ENCODE measurements around the gene CDH13. TPM values are rescaled to one million over a fixed set of nuclear protein-coding genes. Genes with fewer than 3 reads are reported as not detected.

Gene CDH13
- polyA plus RNA-seq, 10 donors = 32.5 to 56.9 (median 47.0) TPM

GRCh38 chr16:82736224-82736623 lies 109.5 kb downstream of the CDH13 start:
- no peak for DNase-seq

GRCh38 chr16:82738699-82739098 lies 111.9 kb downstream of the CDH13 start:
- DNase-seq = no peak

- no peak for DNase-seq
Measured at GRCh38 chr16:82741073-82741615, 114.4 kb downstream of the CDH13 start.

GRCh38 chr16:82744958-82745357 lies 118.2 kb downstream of the CDH13 start:
- DNase-seq = no peak

GRCh38 chr16:82748026-82748425 lies 121.3 kb downstream of the CDH13 start:
- peak; percentile 25 to 56 (median 42) for DNase-seq

- no peak for DNase-seq
Measured at GRCh38 chr16:82750068-82750467, 123.3 kb downstream of the CDH13 start.

- DNase-seq = no peak
Measured at GRCh38 chr16:82751020-82751419, 124.3 kb downstream of the CDH13 start.

- DNase-seq = no peak
Measured at GRCh38 chr16:82752172-82752571, 125.4 kb downstream of the CDH13 start.

GRCh38 chr16:82753821-82754220 lies 127.1 kb downstream of the CDH13 start:
- DNase-seq = no peak

GRCh38 chr16:82754716-82755513 lies 128.1 kb downstream of the CDH13 start:
- DNase-seq = no peak

GRCh38 chr16:82755570-82756282 lies 129.0 kb downstream of the CDH13 start:
- no peak for DNase-seq

GRCh38 chr16:82756283-82756599 lies 129.5 kb downstream of the CDH13 start:
- no peak for DNase-seq

GRCh38 chr16:82758406-82758805 lies 131.6 kb downstream of the CDH13 start:
- no peak for DNase-seq

- DNase-seq = no peak
Measured at GRCh38 chr16:82758904-82759303, 132.1 kb downstream of the CDH13 start.

- DNase-seq = peak; percentile 16 to 66 (median 28)
Measured at GRCh38 chr16:82761236-82761635, 134.5 kb downstream of the CDH13 start.

- no peak for DNase-seq
Measured at GRCh38 chr16:82761858-82762257, 135.1 kb downstream of the CDH13 start.

GRCh38 chr16:82763371-82763770 lies 136.6 kb downstream of the CDH13 start:
- DNase-seq = no peak

- DNase-seq = no peak
Measured at GRCh38 chr16:82767198-82767597, 140.4 kb downstream of the CDH13 start.

- no peak for DNase-seq
Measured at GRCh38 chr16:82767808-82768207, 141.0 kb downstream of the CDH13 start.

GRCh38 chr16:82769845-82770244 lies 143.1 kb downstream of the CDH13 start:
- DNase-seq = peak in 1 of 3 donors; percentile 21

GRCh38 chr16:82772215-82772614 lies 145.4 kb downstream of the CDH13 start:
- DNase-seq = no peak

GRCh38 chr16:82773018-82773417 lies 146.2 kb downstream of the CDH13 start:
- no peak for DNase-seq

Measured in muscle of back (tissue), 11 donors.